SK-N-SH treated with all-trans-retinoic acid at 6 μM for 48 hours (cell line): ENCODE results near the gene RYR1.

ENCODE experiments used
- ARNTL ChIP-seq: fragments of 450-650 bp; formaldehyde crosslinking; IDR thresholded peaks from 2 replicates; pipeline ENCODE4 v1.5.0; 2020; ENCODE audit warnings: low read depth, mild to moderate bottlenecking, moderate library complexity, borderline replicate concordance
- BACH2 ChIP-seq: fragments of 250-450 bp; sonication (Bioruptor Pico); IDR thresholded peaks from 2 replicates; pipeline ENCODE4 v1.9.0; 2021; ENCODE audit warnings: mild to moderate bottlenecking, borderline replicate concordance
- CSDC2 ChIP-seq: fragments of 250-450 bp; sonication (Bioruptor Pico); IDR thresholded peaks from 2 replicates; pipeline ENCODE4 v1.5.0; 2020; ENCODE audit warnings: mild to moderate bottlenecking, moderate library complexity
- PATZ1 ChIP-seq: fragments of 250-450 bp; sonication (Bioruptor Pico); IDR thresholded peaks from 2 replicates; pipeline ENCODE4 v1.8.0; 2020; ENCODE audit warnings: mild to moderate bottlenecking, moderate library complexity, borderline replicate concordance
- SNAI2 ChIP-seq: fragments of 250-450 bp; sonication (Bioruptor Pico); IDR thresholded peaks from 2 replicates; pipeline ENCODE4 v1.5.0; 2020; ENCODE audit warnings: mild to moderate bottlenecking, moderate library complexity
- ZC3H10 ChIP-seq: fragments of 250-450 bp; sonication (Bioruptor Pico); IDR thresholded peaks from 2 replicates; pipeline ENCODE4 v1.5.1; 2021; ENCODE audit warnings: mild to moderate bottlenecking, moderate library complexity
- ZFP3 ChIP-seq: fragments of 250-450 bp; sonication (Bioruptor Pico); IDR thresholded peaks from 2 replicates; pipeline ENCODE4 v1.5.0; 2020; ENCODE audit warnings: mild to moderate bottlenecking, moderate library complexity
- ZFP30 ChIP-seq: fragments of 450-650 bp; formaldehyde crosslinking; IDR thresholded peaks from 2 replicates; pipeline ENCODE4 v1.5.0; 2022; ENCODE audit warnings: mild to moderate bottlenecking, moderate library complexity
- ZNF565 ChIP-seq: fragments of 450-650 bp; formaldehyde crosslinking; conservative IDR thresholded peaks from 2 replicates; pipeline ENCODE4 v1.5.0; 2020; ENCODE audit warnings: low read depth, mild to moderate bottlenecking, moderate library complexity
- ZNF70 ChIP-seq: fragments of 450-650 bp; formaldehyde crosslinking; IDR thresholded peaks from 2 replicates; pipeline ENCODE4 v1.5.0; 2020; ENCODE audit warnings: mild to moderate bottlenecking, moderate library complexity

GRCh38 chr19:38513762-38514167, 80.3 kb downstream of the RYR1 start:
- TF ChIP-seq ZNF565: no peak
- no peak for TF ChIP-seq CSDC2 (CRISPR knock-in tag)
- TF ChIP-seq BACH2 (CRISPR knock-in tag): no peak
- no peak for TF ChIP-seq PATZ1 (CRISPR knock-in tag)
- no peak for TF ChIP-seq ZFP3 (CRISPR knock-in tag)
- TF ChIP-seq ARNTL (CRISPR knock-in tag): no peak
- TF ChIP-seq ZNF70 (CRISPR knock-in tag): no peak
- TF ChIP-seq ZFP30: no peak
- no peak for TF ChIP-seq ZC3H10
- TF ChIP-seq SNAI2: no peak
